PFSK-1 (cell line): Measurements from ENCODE around the gene THRB.

Experiments used
- FOXP2 ChIP-seq: optimal IDR thresholded peaks from 2 replicates; pipeline ENCODE3; 2011; ENCODE audit warnings: borderline replicate concordance, control low read depth, inconsistent platforms; ENCODE audit not compliant: insufficient read depth; ENCODE audit errors: extremely low read length, extremely low read depth
- POLR2AphosphoS5 ChIP-seq: IDR thresholded peaks from 2 replicates; pipeline ENCODE4 v1.6.1; 2012; ENCODE audit warnings: low read depth, mild to moderate bottlenecking, control low read depth, low read length, moderate library complexity
- SIN3A ChIP-seq: IDR thresholded peaks from 2 replicates; pipeline ENCODE4 v1.6.1; 2012; ENCODE audit warnings: mild to moderate bottlenecking, low read length, moderate library complexity, borderline replicate concordance; ENCODE audit not compliant: insufficient read depth
- TAF1 ChIP-seq: IDR thresholded peaks from 2 replicates; pipeline ENCODE4 v1.6.1; 2012; ENCODE audit warnings: low read length, control low read depth, borderline replicate concordance; ENCODE audit not compliant: insufficient read depth
- TF ChIP-seq, protein P1 (sequence below), 2 experiments: IDR thresholded peaks; 2 replicates each; pipeline versions ENCODE4 v1.6.1 to v1.8.0; 2011 to 2012; ENCODE audit warnings: low read depth in 2 of 2, low read length in 2 of 2, control low read depth in 1 of 2, inconsistent platforms in 1 of 2, mild to moderate bottlenecking in 1 of 2, moderate library complexity in 1 of 2; ENCODE audit not compliant: insufficient read depth in 1 of 2

Gene THRB

DNA sequence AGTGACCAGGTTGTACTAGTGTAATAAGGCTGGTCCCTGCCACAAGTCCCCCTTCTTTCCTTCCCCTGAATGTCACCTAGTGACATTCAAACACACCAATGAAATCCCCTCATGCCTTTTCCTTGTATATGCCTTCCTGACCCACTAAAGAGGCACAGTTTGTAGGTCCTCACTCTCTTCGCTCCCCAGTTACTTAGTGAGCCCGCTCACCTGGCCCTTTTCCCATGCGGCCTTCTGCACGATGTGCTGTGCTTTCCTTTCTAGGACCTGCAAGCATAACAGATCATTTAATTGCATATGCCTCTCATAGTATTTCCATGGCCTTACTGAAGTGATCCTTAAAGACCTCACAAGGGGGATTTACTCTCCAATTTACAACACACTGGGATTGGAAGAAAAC, 146.3 kb downstream of the THRB start:
- TF ChIP-seq SIN3A: no peak
- TF ChIP-seq POLR2AphosphoS5: no peak

DNA sequence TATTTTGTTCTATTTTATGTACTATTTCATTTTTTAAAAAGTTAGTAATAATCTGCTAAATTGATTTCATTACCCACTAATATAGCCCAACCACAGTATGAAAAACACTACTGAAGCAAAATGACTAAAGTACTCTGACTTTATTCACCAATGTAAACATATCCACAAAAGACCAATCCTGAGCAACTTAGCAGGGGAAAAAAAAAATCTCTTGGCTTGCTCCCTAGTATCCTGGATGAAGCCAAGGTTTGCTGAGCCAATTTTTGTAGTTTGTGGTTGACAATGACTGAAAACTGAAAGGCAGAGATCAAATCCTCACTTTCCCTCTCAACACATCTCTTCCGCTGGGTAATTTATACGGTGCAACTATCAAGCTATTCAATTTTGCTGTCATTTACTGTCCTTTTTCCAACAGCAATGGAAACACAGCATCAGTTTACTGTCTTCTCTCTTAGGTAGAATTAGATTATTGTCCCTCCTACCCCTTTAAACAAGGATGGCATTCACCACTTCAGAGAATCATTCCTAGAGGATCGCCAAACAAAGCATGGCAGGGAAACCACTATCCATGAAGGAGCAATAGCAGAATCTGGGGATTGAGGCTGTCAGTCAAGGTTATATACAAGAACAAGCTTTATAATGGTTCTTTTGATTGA, 149.7 kb downstream of the THRB start:
- TF ChIP-seq POLR2AphosphoS5 (no peak), SIN3A (no peak), FOXP2 (no peak), TAF1 (no peak)
- TF ChIP-seq, protein P1, sequence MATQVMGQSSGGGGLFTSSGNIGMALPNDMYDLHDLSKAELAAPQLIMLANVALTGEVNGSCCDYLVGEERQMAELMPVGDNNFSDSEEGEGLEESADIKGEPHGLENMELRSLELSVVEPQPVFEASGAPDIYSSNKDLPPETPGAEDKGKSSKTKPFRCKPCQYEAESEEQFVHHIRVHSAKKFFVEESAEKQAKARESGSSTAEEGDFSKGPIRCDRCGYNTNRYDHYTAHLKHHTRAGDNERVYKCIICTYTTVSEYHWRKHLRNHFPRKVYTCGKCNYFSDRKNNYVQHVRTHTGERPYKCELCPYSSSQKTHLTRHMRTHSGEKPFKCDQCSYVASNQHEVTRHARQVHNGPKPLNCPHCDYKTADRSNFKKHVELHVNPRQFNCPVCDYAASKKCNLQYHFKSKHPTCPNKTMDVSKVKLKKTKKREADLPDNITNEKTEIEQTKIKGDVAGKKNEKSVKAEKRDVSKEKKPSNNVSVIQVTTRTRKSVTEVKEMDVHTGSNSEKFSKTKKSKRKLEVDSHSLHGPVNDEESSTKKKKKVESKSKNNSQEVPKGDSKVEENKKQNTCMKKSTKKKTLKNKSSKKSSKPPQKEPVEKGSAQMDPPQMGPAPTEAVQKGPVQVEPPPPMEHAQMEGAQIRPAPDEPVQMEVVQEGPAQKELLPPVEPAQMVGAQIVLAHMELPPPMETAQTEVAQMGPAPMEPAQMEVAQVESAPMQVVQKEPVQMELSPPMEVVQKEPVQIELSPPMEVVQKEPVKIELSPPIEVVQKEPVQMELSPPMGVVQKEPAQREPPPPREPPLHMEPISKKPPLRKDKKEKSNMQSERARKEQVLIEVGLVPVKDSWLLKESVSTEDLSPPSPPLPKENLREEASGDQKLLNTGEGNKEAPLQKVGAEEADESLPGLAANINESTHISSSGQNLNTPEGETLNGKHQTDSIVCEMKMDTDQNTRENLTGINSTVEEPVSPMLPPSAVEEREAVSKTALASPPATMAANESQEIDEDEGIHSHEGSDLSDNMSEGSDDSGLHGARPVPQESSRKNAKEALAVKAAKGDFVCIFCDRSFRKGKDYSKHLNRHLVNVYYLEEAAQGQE (IDR thresholded peaks at IDR 0.05; ENCODE audit: insufficient read depth in 1 of 2, low read depth in 2 of 2, low read length in 2 of 2): no peak

DNA sequence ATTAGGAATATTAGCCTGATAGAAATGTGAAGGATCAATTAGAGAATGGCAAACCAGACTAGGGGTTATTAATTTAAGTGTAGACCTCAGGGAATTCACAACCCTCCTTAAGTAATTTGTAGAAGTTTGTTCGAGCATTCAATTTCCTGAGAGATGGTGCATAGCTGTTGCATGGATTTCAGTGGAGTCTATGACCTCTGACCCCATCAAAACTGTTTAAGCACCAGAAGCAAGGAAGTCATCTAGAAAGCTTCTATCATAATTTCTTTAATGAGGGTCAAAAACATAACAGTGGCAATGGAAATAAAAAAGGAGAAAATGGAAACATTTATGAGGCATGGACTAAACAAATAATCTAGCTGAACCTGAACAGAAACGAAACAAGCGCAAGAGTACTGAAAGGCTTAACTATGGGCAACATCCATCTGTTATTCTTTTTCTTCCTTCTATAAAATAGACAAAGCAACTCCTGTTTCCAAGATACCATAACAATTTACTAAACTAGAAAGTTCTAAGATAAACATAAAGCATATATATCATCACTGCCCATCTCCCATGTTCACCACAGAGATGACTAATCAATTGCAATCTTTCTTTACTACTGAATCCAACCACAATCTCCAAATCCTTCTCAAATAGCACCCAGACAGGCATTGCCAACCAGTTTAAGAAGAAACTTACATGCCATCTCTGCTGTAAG, 151.4 kb downstream of the THRB start:
- TF ChIP-seq, protein P1 (IDR thresholded peaks at IDR 0.05; ENCODE audit: insufficient read depth in 1 of 2, low read depth in 2 of 2, low read length in 2 of 2): no peak
- TF ChIP-seq TAF1: no peak
- no peak for TF ChIP-seq FOXP2
- no peak for TF ChIP-seq POLR2AphosphoS5
- no peak for TF ChIP-seq SIN3A

DNA sequence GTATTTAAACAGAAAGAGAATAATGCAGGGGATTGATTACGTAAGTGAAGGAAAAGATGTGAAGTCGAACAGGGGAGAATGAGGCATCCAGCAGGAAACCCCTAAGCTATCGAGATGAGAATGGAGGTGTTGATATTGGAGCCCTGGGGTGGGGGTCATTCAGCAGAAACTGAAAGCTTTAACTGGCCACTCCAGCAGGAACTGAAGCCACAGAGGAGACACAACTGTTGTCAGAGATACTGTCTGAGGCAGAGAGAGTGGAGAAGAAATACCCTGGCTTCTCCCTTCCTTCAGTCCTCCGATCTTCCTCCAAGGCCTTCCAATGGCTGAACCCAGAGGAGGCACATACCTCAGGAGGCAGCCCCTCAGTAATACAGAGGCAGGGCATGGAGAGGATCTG, 152.4 kb downstream of the THRB start:
- TF ChIP-seq FOXP2 (no peak), TAF1 (no peak), SIN3A (no peak), POLR2AphosphoS5 (no peak)
- TF ChIP-seq, protein P1 (IDR thresholded peaks at IDR 0.05; ENCODE audit: insufficient read depth in 1 of 2, low read depth in 2 of 2, low read length in 2 of 2): no peak

DNA sequence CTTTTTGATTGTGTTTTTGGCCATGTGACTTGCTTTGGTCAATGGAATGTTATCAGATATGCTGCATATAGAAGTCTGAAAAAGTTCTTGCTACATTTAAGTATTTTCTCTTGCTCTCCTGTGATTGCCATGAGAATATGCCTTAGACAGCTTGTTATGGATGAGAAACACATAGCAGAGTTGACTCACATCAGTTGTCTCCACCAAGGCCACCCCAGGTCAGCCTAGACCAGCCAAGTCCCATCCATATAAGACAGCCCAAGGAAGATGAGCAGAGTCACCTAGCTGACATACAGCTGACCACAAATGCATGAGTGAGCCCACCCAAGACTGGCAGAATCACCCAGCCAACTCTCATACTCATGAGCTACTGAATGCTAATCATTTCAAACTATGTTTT, 153.0 kb downstream of the THRB start:
- TF ChIP-seq FOXP2 (no peak), SIN3A (no peak), POLR2AphosphoS5 (no peak), TAF1 (no peak)
- TF ChIP-seq, protein P1 (IDR thresholded peaks at IDR 0.05; ENCODE audit: insufficient read depth in 1 of 2, low read depth in 2 of 2, low read length in 2 of 2): no peak
